AG10803 (cell line): ENCODE data around the gene BNIPL.

Experiments
- DNase-seq: peaks from one replicate; pipeline ENCODE4 v3.0.0; 2010; ENCODE audit warnings: low read depth
- H3K4me3 ChIP-seq: 2 replicates; pipeline ENCODE4 v1.5.1; 2011; ENCODE audit warnings: mild to moderate bottlenecking, low read length, control low read depth
- CTCF ChIP-seq: conservative IDR thresholded peaks from 2 replicates; pipeline ENCODE4 v1.5.1; 2011; ENCODE audit warnings: mild to moderate bottlenecking, low read length, control low read depth, inconsistent platforms

Gene BNIPL

GRCh38 chr1:151036356-151036755 is at the start of gene BNIPL:
Gene BNIPL, plus strand, starts transcription at chr1:151036586. Its CDS starts 140 bp downstream, at chr1:151036726.
- H3K4me3 ChIP-seq, result no peak within 1 kb of the TSS
- TF ChIP-seq CTCF, result no peak
- no peak for DNase-seq

- TF ChIP-seq CTCF, result no peak
- no peak overlapping the region for H3K4me3 ChIP-seq
- no peak for DNase-seq
These were observed 48.5 kb upstream of the BNIPL start for GRCh38 chr1:150987924-150988323.

- TF ChIP-seq CTCF, result no peak
- no peak overlapping the region for H3K4me3 ChIP-seq
These were observed 43.8 kb upstream of the BNIPL start for GRCh38 chr1:150992626-150993025.

GRCh38 chr1:150994248-150994647 is 42.1 kb upstream of the BNIPL start:
- TF ChIP-seq CTCF, result no peak
- no peak for DNase-seq
- H3K4me3 ChIP-seq, result no peak overlapping the region

More at GRCh38 chr1:150992626-150993025, 43.8 kb upstream of the BNIPL start:
- DNase-seq, result no peak

- H3K4me3 ChIP-seq, result no peak overlapping the region; the same call in 1 of the 2 replicates
- DNase-seq, result no peak
- no peak for TF ChIP-seq CTCF
These were observed 40.9 kb upstream of the BNIPL start for GRCh38 chr1:150995460-150995859.

GRCh38 chr1:150995896-150996295 is 40.5 kb upstream of the BNIPL start:
- peak; percentile 64 for DNase-seq
- peak overlapping the region; percentile 40 for H3K4me3 ChIP-seq
- peak; percentile 69 for TF ChIP-seq CTCF

GRCh38 chr1:150997126-150997872 is 39.1 kb upstream of the BNIPL start:
- no peak for TF ChIP-seq CTCF
- no peak overlapping the region for H3K4me3 ChIP-seq
- DNase-seq, result no peak
